Stimulated activated CD8-positive, alpha-beta memory T cell treated with anti-CD3 and anti-CD28 coated beads, Interleukin-2, amount 100 ng/mL, for 1 hour (primary cell): ENCODE data around the gene ADAM11.
"Not testable (repeated sequence)": the region's sequence is repeated elsewhere in the genome, so short reads cannot be mapped to it uniquely, and the experiment has no call there.

Source experiments
- DNase-seq, 2 donors: peaks; one replicate each; pipeline ENCODE4 v3.0.0-alpha.2; 2020; ENCODE audit warnings: low read depth in 2 of 2

The ADAM11 gene

GRCh38 chr17:44795928-44796327 is 37.1 kb downstream of the ADAM11 start:
- DNase-seq, result no peak

DNA sequence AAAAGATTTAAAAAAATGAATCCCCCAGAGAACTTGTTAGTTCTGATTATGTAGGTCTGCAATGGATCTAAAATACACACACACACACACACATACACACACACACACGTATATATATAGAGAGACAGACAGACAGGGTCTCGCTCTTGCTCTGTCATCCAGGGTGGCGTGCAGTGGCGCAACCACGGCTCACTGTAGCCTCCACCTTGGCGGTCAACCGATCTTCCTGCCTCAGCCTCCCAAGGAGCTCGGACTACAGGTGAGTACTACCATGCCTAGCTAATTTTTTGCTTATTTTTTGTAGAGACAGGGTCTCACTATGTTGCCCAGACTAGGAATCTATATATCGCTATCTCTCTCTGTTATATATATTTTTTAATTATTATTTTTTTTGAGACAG is 37.9 kb downstream of the ADAM11 start:
- no peak for DNase-seq

DNA sequence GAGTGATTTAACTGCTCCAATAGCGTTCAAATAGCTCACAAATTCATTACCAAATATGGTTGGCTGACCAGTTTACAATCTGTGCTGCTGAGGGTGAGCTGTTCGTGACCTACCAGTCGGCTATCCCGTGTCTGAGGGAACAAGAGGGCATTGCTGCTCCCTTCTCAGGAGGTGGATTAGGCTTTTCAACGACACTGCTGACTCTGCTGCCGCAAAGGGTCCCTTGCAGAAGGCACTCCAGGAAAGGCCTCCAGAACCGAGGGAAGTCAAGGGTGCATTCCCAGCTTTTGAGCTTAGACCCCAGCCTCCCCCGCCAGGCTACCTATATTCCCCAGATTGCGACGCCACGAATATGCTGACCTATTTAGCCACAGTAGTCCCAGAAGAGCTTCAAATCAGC is 39.0 kb downstream of the ADAM11 start:
- no peak for DNase-seq

- DNase-seq, result no peak
Measured at GRCh38 chr17:44798356-44798755, 39.6 kb downstream of the ADAM11 start.

- no peak for DNase-seq
Measured at GRCh38 chr17:44801880-44802279, 43.1 kb downstream of the ADAM11 start.

DNA sequence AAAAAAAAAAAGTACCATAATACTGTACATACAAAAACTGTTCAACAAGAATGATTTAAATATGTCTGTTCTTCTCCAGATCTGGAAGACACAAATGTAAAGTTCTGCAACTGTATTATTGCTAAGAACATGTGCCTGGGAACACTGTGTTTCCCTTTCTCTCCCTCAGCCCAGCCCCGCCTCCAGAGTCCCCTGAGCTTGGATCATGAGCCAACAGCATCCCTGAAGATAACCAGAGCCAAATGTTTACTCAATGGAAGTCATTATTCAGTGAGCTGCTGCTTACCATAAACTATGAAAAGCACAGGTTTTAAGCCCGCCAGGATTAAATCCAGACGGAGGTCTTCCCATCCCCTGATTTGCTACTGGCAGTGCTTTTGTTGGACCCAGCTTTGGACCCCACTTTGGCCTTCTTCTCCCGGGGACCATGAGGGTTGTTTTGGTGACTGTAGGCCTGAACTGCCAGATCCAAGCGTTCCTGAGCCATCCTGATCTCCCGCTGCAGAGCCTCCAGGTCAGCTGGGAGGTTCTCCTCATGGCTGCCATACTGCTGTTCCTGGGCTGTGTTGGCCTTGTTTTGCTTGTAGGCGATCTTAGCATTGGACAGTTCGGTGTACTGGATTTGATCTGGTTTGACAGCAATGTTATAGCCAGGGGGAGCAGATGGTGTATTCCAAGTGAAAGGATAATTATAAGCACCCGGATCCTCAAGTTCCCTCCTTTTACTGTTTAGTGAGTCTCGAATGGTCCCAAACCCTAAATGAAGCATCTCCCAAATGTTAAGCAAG is 45.7 kb downstream of the ADAM11 start:
- DNase-seq, result no peak

GRCh38 chr17:44807093-44807816 is 48.5 kb downstream of the ADAM11 start:
- DNase-seq, result no peak

- no peak for DNase-seq
Measured at GRCh38 chr17:44807817-44808155, 49.0 kb downstream of the ADAM11 start.

- no peak for DNase-seq
Measured at GRCh38 chr17:44808156-44808555, 49.4 kb downstream of the ADAM11 start.

DNA sequence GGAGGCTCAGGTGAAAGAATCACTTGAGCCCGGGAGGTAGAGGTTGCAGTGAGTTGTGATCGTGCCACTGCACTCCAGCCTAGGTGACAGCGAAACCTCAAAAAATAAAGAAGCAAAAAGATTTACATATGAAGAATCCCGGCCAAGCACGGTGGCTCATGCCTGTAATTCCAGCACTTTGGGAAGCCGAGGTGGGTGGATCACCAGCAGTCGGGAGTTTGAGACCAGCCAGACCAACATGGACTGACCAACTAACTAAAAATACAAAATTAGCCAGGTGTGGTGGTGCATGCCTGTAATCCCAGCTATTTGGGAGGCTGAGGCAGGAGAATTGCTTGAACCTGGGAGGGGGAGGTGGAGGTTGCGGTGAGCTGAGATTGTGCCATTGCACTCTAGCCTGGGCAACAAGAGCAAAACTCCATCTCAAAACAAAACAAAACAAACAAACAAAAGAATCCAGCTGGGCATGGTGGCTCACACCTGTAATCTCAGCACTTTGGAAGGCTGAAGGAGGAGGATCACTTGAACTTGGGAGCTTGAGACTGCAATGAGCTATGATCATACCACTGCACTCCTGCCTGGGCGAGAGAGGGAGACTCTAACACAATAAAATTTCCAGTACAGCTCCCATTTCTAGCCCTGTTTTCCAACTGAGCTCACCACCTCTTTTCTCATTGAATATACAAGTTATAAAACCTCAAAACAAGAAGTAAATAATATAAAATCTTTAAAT is 50.0 kb downstream of the ADAM11 start:
- not testable (repeated sequence) for DNase-seq

GRCh38 chr17:44812263-44812662 is 53.5 kb downstream of the ADAM11 start:
- DNase-seq, result no peak

DNA sequence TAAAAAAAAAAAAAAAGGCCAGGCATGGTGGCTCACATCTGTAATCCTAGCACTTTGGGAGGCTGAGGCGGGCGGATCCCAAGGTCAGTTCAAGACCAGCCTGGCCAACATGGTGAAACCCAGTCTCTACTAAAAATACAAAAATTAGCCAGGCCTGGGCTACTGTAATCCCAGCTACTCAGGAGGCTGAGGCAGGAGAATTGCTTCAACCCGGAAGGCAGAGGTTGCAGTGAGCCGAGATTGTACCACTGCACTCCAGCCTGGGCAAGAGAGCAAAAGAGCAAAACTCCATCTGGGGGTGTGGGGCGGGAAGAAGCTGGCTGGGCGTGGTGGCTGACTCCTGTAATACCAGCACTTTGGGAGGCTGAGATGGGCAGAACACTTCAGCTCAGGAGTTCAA is 59.7 kb downstream of the ADAM11 start:
- DNase-seq, result not testable (repeated sequence)

DNA sequence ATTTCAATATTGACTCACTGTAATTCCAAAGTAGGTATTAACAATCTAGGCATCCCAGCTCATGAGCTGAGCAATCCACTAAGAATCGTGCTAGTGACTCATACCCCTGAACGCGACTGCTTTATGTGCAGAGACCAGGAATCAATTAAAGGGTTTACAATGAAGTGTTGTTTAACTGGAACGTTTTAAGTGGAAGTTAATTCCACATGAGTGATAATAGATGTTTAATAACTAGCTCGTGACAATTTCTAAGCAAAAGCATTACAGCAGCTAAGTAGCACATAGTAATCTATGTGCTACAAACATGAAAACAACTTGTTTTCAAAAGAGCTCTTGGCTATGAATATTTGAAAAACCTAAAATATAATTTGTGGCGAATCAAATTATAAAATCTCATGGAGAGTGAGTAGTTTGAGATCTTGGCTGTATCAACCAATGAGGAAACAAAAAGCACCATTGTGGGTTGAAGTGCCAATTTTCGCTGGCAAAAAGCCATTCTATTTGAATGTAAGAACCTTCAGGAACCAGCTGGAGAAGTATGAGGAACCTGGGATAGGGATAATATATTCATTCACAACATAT is 61.9 kb downstream of the ADAM11 start:
- no peak for DNase-seq

DNA sequence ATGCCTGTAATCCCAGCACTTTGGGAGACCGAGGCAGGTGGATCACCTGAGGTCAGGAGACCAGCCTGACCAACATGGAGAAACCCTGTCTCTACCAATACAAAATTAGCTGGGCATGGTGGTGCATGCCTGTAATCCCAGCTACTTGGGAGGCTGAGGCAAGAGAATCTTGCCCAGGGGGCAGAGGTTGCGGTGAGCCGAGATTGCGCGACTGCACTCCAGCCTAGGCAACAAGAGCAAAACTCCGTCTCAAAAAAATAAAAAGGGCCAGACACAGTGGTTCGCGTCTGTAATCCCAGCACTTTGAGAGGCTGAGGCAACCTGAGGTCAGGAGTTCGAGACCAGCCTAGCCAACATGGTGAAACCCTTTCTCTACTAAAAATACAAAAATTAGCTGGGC is 66.4 kb downstream of the ADAM11 start:
- DNase-seq, result not testable (repeated sequence)

GRCh38 chr17:44826123-44826790 is 67.5 kb downstream of the ADAM11 start:
- DNase-seq, result no peak

- no peak for DNase-seq
Measured at GRCh38 chr17:44827863-44828262, 69.1 kb downstream of the ADAM11 start.

GRCh38 chr17:44828919-44829522 is 70.2 kb downstream of the ADAM11 start:
- no peak for DNase-seq

GRCh38 chr17:44829523-44830358 is 71.0 kb downstream of the ADAM11 start, which contains the start of gene GJC1:
GJC1 (minus strand) TSS chr17:44830287; CDS start chr17:44805817, 24,470 bp downstream.
- DNase-seq, result no peak

- DNase-seq, result no peak
Measured at GRCh38 chr17:44830359-44831288, 71.8 kb downstream of the ADAM11 start.
